ENCODE results near the gene CEP41.

Gene CEP41

DNA sequence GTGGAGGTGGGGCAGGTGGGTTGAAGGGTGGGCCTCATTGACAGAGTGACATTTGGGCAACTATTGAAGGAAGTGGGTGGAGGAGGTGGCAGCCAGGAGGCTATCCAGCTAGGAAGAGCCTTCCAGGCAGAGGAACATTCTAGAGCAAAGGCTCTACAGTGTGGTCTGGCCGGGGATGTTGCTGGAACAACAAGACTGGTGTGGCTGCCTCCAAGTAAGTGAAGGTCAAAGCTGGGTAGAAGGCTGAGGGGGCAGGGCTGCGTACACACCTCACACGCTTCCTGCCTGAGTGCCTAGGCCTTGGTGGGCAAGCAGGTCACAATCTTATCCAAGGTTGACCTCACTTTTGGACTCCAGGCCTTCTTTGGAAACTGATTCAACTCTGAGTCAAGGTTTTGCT, 53.9 kb downstream of the CEP41 start:
- Histone ChIP-seq H3K4me2 (ENCODE audit: low read length) (no peak overlapping the region), H4K20me1 (ENCODE audit: insufficient read depth, low read length) (no peaks in the 10 kb centered on the region), H2AFZ (ENCODE audit: low read length) (no peak overlapping the region), H3K79me2 (ENCODE audit: insufficient read depth, low read length) (no peaks in the 10 kb centered on the region), H3K4me1 (ENCODE audit: insufficient read depth, low read length, severe bottlenecking) (no peaks in the 10 kb centered on the region), H3K4me3 (ENCODE audit: low read depth, low read length, poor library complexity, severe bottlenecking) (no peak overlapping the region), H3K36me3 (ENCODE audit: insufficient read depth, low read length) (no peaks in the 10 kb centered on the region), H3K27me3 (ENCODE audit: insufficient read depth, low read length) (no peaks in the 10 kb centered on the region), H3K9ac (ENCODE audit: low read length) (no peak overlapping the region), H3F3A (ENCODE audit: insufficient read depth, low read length) (no peaks in the 10 kb centered on the region), H3K9me3 (ENCODE audit: low read length) (no peaks in the 10 kb centered on the region), H3K27ac (ENCODE audit: low read depth, low read length, poor library complexity, severe bottlenecking) (no peak overlapping the region), H3K9me2 (ENCODE audit: low read depth, low read length) (no peaks in the 10 kb centered on the region)
- TF ChIP-seq, protein P1, sequence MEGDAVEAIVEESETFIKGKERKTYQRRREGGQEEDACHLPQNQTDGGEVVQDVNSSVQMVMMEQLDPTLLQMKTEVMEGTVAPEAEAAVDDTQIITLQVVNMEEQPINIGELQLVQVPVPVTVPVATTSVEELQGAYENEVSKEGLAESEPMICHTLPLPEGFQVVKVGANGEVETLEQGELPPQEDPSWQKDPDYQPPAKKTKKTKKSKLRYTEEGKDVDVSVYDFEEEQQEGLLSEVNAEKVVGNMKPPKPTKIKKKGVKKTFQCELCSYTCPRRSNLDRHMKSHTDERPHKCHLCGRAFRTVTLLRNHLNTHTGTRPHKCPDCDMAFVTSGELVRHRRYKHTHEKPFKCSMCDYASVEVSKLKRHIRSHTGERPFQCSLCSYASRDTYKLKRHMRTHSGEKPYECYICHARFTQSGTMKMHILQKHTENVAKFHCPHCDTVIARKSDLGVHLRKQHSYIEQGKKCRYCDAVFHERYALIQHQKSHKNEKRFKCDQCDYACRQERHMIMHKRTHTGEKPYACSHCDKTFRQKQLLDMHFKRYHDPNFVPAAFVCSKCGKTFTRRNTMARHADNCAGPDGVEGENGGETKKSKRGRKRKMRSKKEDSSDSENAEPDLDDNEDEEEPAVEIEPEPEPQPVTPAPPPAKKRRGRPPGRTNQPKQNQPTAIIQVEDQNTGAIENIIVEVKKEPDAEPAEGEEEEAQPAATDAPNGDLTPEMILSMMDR (IDR thresholded peaks at IDR 0.05; ENCODE audit: low read length): no peak
- no peak for TF ChIP-seq EZH2 (IDR thresholded peaks at IDR 0.05; ENCODE audit: borderline replicate concordance, low read length)

DNA sequence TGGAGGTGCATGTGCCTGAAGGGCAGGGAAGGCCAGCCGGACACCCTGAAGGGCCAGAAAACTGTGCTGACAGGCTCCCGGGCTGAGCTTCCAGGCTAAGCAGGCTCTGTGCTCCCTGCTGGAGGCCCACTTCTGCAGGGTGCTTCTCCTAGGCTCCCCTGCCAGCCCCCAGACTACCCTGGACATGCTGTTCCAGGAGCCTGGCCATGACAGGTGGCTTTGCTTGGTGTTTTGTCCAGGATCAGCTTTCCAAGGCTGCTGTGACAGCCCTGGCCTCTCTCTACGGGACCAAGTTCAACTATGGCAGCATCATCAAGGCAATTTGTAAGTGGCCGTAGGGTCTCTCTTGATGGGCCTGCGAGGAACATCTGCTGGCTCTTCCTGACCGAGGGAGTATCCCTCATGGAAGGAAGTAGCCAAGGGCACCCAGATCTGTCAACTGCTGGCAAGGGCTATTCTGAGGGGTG, 55.2 kb downstream of the CEP41 start:
- H3K9me2 ChIP-seq (ENCODE audit: low read depth, low read length): no peaks in the 10 kb centered on the region
- H3K27ac ChIP-seq (ENCODE audit: low read depth, low read length, poor library complexity, severe bottlenecking): no peak overlapping the region
- H3K9me3 ChIP-seq (ENCODE audit: low read length): no peaks in the 10 kb centered on the region
- H3K4me2 ChIP-seq (ENCODE audit: low read length): no peak overlapping the region
- no peak overlapping the region for H3K4me3 ChIP-seq (ENCODE audit: low read depth, low read length, poor library complexity, severe bottlenecking)
- TF ChIP-seq, protein P1 (IDR thresholded peaks at IDR 0.05; ENCODE audit: low read length): no peak
- no peak for TF ChIP-seq EZH2 (IDR thresholded peaks at IDR 0.05; ENCODE audit: borderline replicate concordance, low read length)
- no peaks in the 10 kb centered on the region for H3F3A ChIP-seq (ENCODE audit: insufficient read depth, low read length)
- H3K4me1 ChIP-seq (ENCODE audit: insufficient read depth, low read length, severe bottlenecking): no peaks in the 10 kb centered on the region
- H2AFZ ChIP-seq (ENCODE audit: low read length): no peak overlapping the region
- no peaks in the 10 kb centered on the region for H3K79me2 ChIP-seq (ENCODE audit: insufficient read depth, low read length)
- no peak overlapping the region for H3K9ac ChIP-seq (ENCODE audit: low read length)
- H3K27me3 ChIP-seq (ENCODE audit: insufficient read depth, low read length): 0 out of 2 replicates have a peak, but pooled peaks cover 2% of the 10 kb centered on the region
- no peaks in the 10 kb centered on the region for H4K20me1 ChIP-seq (ENCODE audit: insufficient read depth, low read length)
- H3K36me3 ChIP-seq (ENCODE audit: insufficient read depth, low read length): no peaks in the 10 kb centered on the region

DNA sequence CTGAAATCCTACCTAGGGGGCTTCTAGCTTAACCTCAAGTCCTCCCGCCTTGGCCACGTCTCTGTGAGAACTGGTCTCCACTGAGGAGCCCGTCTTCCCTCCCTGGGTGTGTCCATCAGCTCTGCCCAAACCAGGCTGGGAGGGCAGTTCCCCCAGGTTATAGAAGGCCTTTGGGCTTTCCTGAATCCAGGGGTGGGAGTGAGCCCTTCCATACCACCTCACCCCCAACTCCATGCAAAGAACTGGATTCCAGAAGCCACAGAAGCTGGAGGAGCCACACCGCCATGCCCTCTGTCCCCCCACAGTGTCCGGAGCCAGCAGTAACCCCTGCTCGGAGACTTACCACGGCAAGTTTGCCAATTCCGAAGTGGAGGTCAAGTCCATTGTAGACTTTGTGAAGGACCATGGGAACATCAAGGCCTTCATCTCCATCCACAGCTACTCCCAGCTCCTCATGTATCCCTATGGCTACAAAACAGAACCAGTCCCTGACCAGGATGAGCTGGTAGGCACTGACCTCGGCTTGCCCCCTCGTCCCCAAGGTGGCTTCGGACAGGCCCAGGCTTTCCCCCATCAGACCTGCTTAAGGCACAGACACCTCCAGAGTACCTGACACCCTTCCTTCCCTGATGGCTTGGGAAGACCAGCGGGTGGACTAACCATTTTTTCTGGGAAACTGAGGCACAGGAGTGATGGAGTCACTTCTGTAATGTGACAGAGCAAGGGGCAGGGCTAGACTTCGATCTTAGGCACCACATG, 55.8 kb downstream of the CEP41 start:
- Histone ChIP-seq H3K27me3 (ENCODE audit: insufficient read depth, low read length) (0 out of 2 replicates have a peak, but pooled peaks cover 2% of the 10 kb centered on the region), H2AFZ (ENCODE audit: low read length) (no peak overlapping the region)
- TF ChIP-seq, protein P1 (IDR thresholded peaks at IDR 0.05; ENCODE audit: low read length): no peak
- TF ChIP-seq EZH2 (IDR thresholded peaks at IDR 0.05; ENCODE audit: borderline replicate concordance, low read length): no peak

More for the DNA sequence above, 55.8 kb downstream of the CEP41 start:
- no peaks in the 10 kb centered on the region for H3K9me2 ChIP-seq (ENCODE audit: low read depth, low read length)
- H3K4me3 ChIP-seq (ENCODE audit: low read depth, low read length, poor library complexity, severe bottlenecking): no peak overlapping the region
- H3K9ac ChIP-seq (ENCODE audit: low read length): no peak overlapping the region
- H3K4me1 ChIP-seq (ENCODE audit: insufficient read depth, low read length, severe bottlenecking): no peaks in the 10 kb centered on the region
- H3K36me3 ChIP-seq (ENCODE audit: insufficient read depth, low read length): no peaks in the 10 kb centered on the region
- H3K79me2 ChIP-seq (ENCODE audit: insufficient read depth, low read length): no peaks in the 10 kb centered on the region
- H3K9me3 ChIP-seq (ENCODE audit: low read length): no peaks in the 10 kb centered on the region
- H3K27ac ChIP-seq (ENCODE audit: low read depth, low read length, poor library complexity, severe bottlenecking): no peak overlapping the region
- no peaks in the 10 kb centered on the region for H3F3A ChIP-seq (ENCODE audit: insufficient read depth, low read length)
- H4K20me1 ChIP-seq (ENCODE audit: insufficient read depth, low read length): no peaks in the 10 kb centered on the region
- H3K4me2 ChIP-seq (ENCODE audit: low read length): no peak overlapping the region

Data from OCI-LY1 (cell line).